DND-41 (cell line): Measurements from ENCODE around the gene THSD4.

Source experiments
- ATAC-seq: fragments of 200-7000 bp; cut with Tn5 transposase; 3 replicates; pipeline ENCODE4 v1.9.1; 2021; ENCODE audit warnings: low read depth; ENCODE audit not compliant: insufficient read depth
- DNase-seq: peaks from one replicate; pipeline ENCODE4 v3.0.0-alpha.2; 2020
- H2AFZ ChIP-seq: 2 replicates; pipeline ENCODE4 v1.6.0; 2012; ENCODE audit warnings: low read depth, low read length
- H3K27ac ChIP-seq: 2 replicates; pipeline ENCODE4 v1.5.1; 2012; ENCODE audit warnings: low read length, inconsistent platforms
- H3K27me3 ChIP-seq: fragments of 200-600 bp; sonication (generic); 2 replicates; pipeline ENCODE4 v1.6.0; 2012; ENCODE audit warnings: low read length, mild to moderate bottlenecking, inconsistent platforms; ENCODE audit not compliant: insufficient read depth, poor library complexity
- H3K36me3 ChIP-seq: 2 replicates; pipeline ENCODE4 v1.5.1; 2012; ENCODE audit warnings: low read length, inconsistent platforms; ENCODE audit not compliant: insufficient read depth
- H3K4me1 ChIP-seq: 2 replicates; pipeline ENCODE4 v1.5.1; 2012; ENCODE audit warnings: mild to moderate bottlenecking, low read length; ENCODE audit not compliant: insufficient read depth
- H3K4me2 ChIP-seq: 2 replicates; pipeline ENCODE4 v1.6.0; 2012; ENCODE audit warnings: mild to moderate bottlenecking, moderate library complexity, low read length, inconsistent platforms; ENCODE audit not compliant: insufficient read depth
- H3K4me3 ChIP-seq, 2 experiments: fragments of 200-600 bp in 1 of 2; shearing (Covaris generic) in 1 of 2; 2 replicates each; pipeline ENCODE4 v1.5.1; 2012 to 2016; ENCODE audit warnings: inconsistent platforms in 2 of 2, low read length in 2 of 2, mild to moderate bottlenecking in 2 of 2, low read depth in 1 of 2, moderate library complexity in 1 of 2
- H3K79me2 ChIP-seq: 2 replicates; pipeline ENCODE4 v1.6.0; 2012; ENCODE audit warnings: low read length, inconsistent platforms; ENCODE audit not compliant: insufficient read depth
- H3K9ac ChIP-seq: 2 replicates; pipeline ENCODE4 v1.6.0; 2012; ENCODE audit warnings: low read depth, mild to moderate bottlenecking, inconsistent platforms, low read length, moderate library complexity
- H3K9me3 ChIP-seq: 2 replicates; pipeline ENCODE4 v1.5.1; 2012; ENCODE audit warnings: low read length, moderate library complexity, mild to moderate bottlenecking, inconsistent platforms; ENCODE audit not compliant: insufficient read depth, severe bottlenecking
- H4K20me1 ChIP-seq: 2 replicates; pipeline ENCODE4 v1.6.0; 2012; ENCODE audit warnings: low read length; ENCODE audit not compliant: insufficient read depth
- EZH2 ChIP-seq: IDR thresholded peaks from 3 replicates; pipeline ENCODE4 v1.6.1; 2012; ENCODE audit warnings: borderline replicate concordance, low read depth, mild to moderate bottlenecking, moderate library complexity, low read length, inconsistent platforms; ENCODE audit not compliant: severe bottlenecking
- TF ChIP-seq, protein P1 (sequence below): IDR thresholded peaks from 2 replicates; pipeline ENCODE4 v1.5.1; 2012; ENCODE audit warnings: borderline replicate concordance, low read length, moderate library complexity, mild to moderate bottlenecking; ENCODE audit not compliant: poor library complexity, severe bottlenecking; ENCODE audit errors: extremely low read depth

THSD4 gene

DNA sequence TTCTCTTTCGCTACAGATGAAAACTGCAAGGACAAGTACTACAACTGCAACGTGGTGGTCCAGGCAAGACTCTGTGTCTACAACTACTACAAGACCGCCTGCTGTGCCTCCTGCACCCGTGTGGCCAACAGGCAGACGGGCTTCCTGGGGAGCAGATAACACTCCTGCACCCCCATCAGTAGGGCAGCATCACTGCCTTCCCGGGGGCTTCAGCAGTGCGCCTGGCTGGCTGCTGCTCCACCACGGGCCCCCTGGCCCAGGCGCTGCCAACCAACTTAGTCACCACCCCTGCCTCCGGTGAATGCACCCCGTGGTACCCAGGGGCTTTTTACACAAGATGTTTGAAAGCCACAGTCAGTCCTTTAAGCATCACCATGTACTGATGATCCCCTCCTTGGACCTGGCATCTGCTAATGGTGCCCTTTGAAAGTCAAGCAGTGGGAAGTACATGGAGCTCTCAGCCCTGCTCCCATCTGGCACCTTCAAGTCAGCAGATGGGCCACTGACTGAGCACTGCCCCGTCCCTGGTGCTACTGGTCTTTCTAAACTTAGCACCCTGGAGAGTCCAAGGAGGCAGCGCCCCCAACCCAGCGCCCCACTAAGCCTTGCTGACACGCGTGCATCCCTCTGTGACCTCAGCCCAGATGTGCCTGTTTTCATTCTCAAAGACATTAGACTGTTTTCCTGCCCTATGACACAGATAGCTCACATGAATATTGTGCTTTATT lies 662.1 kb downstream of the THSD4 start:
- Histone ChIP-seq H3K27ac (no peak overlapping the region), H3K4me3 (no peak overlapping the region), H3K36me3 (no peaks in the 10 kb centered on the region), H3K4me1 (no peaks in the 10 kb centered on the region), H3K9ac (no peak overlapping the region), H3K27me3 (peaks cover 2% of the 10 kb centered on the region), H3K9me3 (no peaks in the 10 kb centered on the region), H2AFZ (no peak overlapping the region), H3K79me2 (no peaks in the 10 kb centered on the region), H3K4me2 (no peak overlapping the region), H4K20me1 (no peaks in the 10 kb centered on the region)
- TF ChIP-seq EZH2 = no peak
- TF ChIP-seq, protein P1, sequence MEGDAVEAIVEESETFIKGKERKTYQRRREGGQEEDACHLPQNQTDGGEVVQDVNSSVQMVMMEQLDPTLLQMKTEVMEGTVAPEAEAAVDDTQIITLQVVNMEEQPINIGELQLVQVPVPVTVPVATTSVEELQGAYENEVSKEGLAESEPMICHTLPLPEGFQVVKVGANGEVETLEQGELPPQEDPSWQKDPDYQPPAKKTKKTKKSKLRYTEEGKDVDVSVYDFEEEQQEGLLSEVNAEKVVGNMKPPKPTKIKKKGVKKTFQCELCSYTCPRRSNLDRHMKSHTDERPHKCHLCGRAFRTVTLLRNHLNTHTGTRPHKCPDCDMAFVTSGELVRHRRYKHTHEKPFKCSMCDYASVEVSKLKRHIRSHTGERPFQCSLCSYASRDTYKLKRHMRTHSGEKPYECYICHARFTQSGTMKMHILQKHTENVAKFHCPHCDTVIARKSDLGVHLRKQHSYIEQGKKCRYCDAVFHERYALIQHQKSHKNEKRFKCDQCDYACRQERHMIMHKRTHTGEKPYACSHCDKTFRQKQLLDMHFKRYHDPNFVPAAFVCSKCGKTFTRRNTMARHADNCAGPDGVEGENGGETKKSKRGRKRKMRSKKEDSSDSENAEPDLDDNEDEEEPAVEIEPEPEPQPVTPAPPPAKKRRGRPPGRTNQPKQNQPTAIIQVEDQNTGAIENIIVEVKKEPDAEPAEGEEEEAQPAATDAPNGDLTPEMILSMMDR = no peak
- DNase-seq = no peak
- no peak for ATAC-seq

DNA sequence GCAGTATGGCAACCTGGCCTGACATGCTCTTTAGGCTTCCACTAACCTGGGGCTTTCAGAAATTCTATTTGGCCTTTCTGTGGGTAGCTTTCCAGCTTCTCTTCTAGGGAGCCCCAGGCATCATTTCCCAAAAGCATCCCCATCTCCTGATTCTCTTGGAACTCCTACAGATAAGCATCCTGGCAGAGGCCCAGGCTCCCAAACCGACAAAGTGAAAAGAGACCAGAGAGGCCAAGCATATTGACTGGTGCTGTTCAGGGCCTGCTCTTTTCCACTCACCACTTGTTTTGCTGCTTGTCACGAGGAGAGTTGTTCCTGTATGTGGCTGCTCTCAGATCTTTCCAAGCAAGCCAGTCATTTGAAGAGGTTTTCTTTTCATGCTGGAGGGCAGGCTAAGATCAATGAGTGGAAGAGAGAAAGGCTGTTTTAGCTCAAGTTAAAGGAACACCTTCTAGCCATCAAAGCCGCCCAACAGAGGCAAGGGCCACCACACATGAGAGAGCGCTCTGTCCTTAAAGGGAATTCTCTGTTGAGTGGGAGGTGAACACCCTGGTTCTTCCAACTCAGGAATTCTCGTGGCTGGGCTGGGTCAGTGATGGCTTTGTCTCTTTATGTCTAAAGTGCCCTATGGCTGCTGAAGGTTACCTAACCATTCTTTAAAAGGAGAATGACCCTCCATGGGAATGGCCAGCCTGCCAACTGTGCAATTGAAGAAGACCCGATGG lies 664.0 kb downstream of the THSD4 start:
- no peaks in the 10 kb centered on the region for H3K36me3 ChIP-seq
- TF ChIP-seq, protein P1 = no peak
- no peak for DNase-seq
- H4K20me1 ChIP-seq = no peaks in the 10 kb centered on the region
- H3K4me3 ChIP-seq = no peak overlapping the region
- no peaks in the 10 kb centered on the region for H3K4me1 ChIP-seq
- H2AFZ ChIP-seq = no peak overlapping the region
- no peak for ATAC-seq
- peaks cover 2% of the 10 kb centered on the region for H3K27me3 ChIP-seq
- no peaks in the 10 kb centered on the region for H3K9me3 ChIP-seq
- H3K4me2 ChIP-seq = no peak overlapping the region
- H3K79me2 ChIP-seq = no peaks in the 10 kb centered on the region
- no peak overlapping the region for H3K27ac ChIP-seq
- no peak overlapping the region for H3K9ac ChIP-seq

DNA sequence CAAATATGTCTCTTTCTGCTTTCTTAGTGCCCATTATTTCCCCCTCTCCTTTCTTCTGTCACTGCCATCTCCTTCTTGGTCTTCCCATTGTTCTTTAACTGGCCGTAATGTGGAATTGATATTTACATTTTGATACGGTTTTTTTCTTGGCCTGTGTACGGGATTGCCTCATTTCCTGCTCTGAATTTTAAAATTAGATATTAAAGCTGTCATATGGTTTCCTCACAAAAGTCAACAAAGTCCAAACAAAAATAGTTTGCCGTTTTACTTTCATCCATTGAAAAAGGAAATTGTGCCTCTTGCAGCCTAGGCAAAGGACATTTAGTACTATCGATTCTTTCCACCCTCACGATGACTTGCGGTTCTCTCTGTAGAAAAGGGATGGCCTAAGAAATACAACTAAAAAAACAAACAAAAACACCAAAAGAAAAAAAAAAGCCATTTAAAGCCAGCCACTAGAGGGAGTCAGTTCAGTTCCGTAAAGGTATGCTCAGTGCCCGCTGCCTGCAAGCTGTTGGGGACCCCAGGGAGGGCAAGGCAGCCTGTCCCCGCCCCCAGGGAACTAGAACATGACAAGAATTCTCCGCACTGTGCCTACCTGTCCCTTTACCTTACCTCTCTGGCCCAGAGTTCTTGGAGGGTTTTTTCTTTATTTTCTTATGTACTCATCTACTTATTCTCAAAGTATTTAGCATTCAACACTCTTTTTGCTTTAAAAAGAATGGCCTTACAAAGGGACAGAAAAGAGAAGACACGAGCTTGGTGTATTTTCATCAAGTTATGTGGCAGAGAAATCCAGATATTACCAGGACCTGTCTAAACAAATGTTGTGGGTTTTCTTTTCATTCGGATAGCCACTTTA lies 665.1 kb downstream of the THSD4 start:
- Histone ChIP-seq H3K9me3 (no peaks in the 10 kb centered on the region), H3K27ac (no peak overlapping the region), H3K36me3 (no peaks in the 10 kb centered on the region), H4K20me1 (no peaks in the 10 kb centered on the region), H3K27me3 (peaks cover 2% of the 10 kb centered on the region), H3K4me1 (no peaks in the 10 kb centered on the region), H3K4me3 (no peak overlapping the region), H3K79me2 (no peaks in the 10 kb centered on the region), H3K4me2 (no peak overlapping the region), H3K9ac (no peak overlapping the region), H2AFZ (no peak overlapping the region)
- ATAC-seq (peak; percentile 53; the same call in 1 of the 3 replicates), DNase-seq (peak; percentile 27)
- TF ChIP-seq, protein P1 = peak; percentile 75
- no peak for TF ChIP-seq EZH2
